Non-pigmented ciliary epithelial cell (primary cell): Measurements from ENCODE around the gene TRNP1.

Experiments
- DNase-seq: peaks from one replicate; pipeline ENCODE4 v3.0.0-alpha.2; 2010; ENCODE audit warnings: low read depth

The TRNP1 gene

GRCh38 chr1:27026621-27027574 is 33.4 kb downstream of the TRNP1 start:
- no peak for DNase-seq

GRCh38 chr1:27027575-27028250 is 34.2 kb downstream of the TRNP1 start:
- no peak for DNase-seq

- DNase-seq: no peak
Measured at GRCh38 chr1:27029517-27029916, 36.0 kb downstream of the TRNP1 start.

- DNase-seq: no peak
Measured at GRCh38 chr1:27031235-27032118, 38.0 kb downstream of the TRNP1 start.

- DNase-seq: no peak
Measured at GRCh38 chr1:27032119-27032461, 38.6 kb downstream of the TRNP1 start.

GRCh38 chr1:27033043-27033746 is 39.7 kb downstream of the TRNP1 start:
- DNase-seq: no peak

GRCh38 chr1:27035344-27035743 is 41.9 kb downstream of the TRNP1 start:
- no peak for DNase-seq

- no peak for DNase-seq
Measured at GRCh38 chr1:27036718-27037117, 43.2 kb downstream of the TRNP1 start.

GRCh38 chr1:27037518-27037917 is 44.0 kb downstream of the TRNP1 start:
- no peak for DNase-seq

- DNase-seq: no peak
Measured at GRCh38 chr1:27038020-27038419, 44.5 kb downstream of the TRNP1 start.

GRCh38 chr1:27042670-27043069 is 49.2 kb downstream of the TRNP1 start:
- no peak for DNase-seq

GRCh38 chr1:27044613-27045151 is 51.2 kb downstream of the TRNP1 start:
- no peak for DNase-seq

GRCh38 chr1:27045973-27046558 is 52.6 kb downstream of the TRNP1 start:
- DNase-seq: no peak

GRCh38 chr1:27047914-27048313 is 54.4 kb downstream of the TRNP1 start:
- no peak for DNase-seq

- DNase-seq: no peak
Measured at GRCh38 chr1:27049100-27049499, 55.6 kb downstream of the TRNP1 start.

GRCh38 chr1:27049607-27050006 is 56.1 kb downstream of the TRNP1 start:
- no peak for DNase-seq
